ENCODE results near the gene PTPRN2. TPM values are rescaled to one million over a fixed set of nuclear protein-coding genes. Genes with fewer than 3 reads are reported as not detected.

Gene PTPRN2
- polyA plus RNA-seq, 1 of the 3 experiments (the other 2 are of a cell fraction): 4.0 TPM

GRCh38 chr7:158606671-158607424 is 19.2 kb upstream of the PTPRN2 start:
- Histone ChIP-seq H2AFZ (ENCODE audit: low read depth) (no peak overlapping the region), H3K4me3 (ENCODE audit: low read depth in 2 of 2, low read length in 1 of 2) (no peak overlapping the region), H3F3A (replicated peaks; ENCODE audit: insufficient read depth) (no peaks in the 10 kb centered on the region), H3K36me3 (replicated peaks in 1 of 2; ENCODE audit: control insufficient read depth in 1 of 2, insufficient read depth in 2 of 2, low read length in 1 of 2) (peaks cover 3% of the 10 kb centered on the region in 2 experiments), H4K20me1 (ENCODE audit: insufficient read depth) (no peaks in the 10 kb centered on the region), H3K27me3 (ENCODE audit: insufficient read depth) (no peaks in the 10 kb centered on the region), H3K9ac (no peak overlapping the region), H3K9me3 (no peaks in the 10 kb centered on the region), H3K27ac (ENCODE audit: low read depth in 2 of 2, low read length in 1 of 2) (no peak overlapping the region), H3K79me2 (ENCODE audit: insufficient read depth) (no peaks in the 10 kb centered on the region), H3K4me1 (ENCODE audit: control insufficient read depth in 1 of 2, insufficient read depth in 2 of 2, low read depth in 1 of 2, low read length in 1 of 2) (no peaks in the 10 kb centered on the region; a peak in 1 of 4 replicates), H3K9me2 (no peaks in the 10 kb centered on the region), H3K4me2 (no peak overlapping the region)
- DNase-seq: no peak
- ChIA-PET CTCF (interaction anchor here (0.9 kb wide), 1 partner anchor 41 kb away, joined by 3 read pairs; no protein-coding TSS in a partner anchor), POLR2A (no interaction called here)
- 97% methylated on average over 18 of the region's 18 CpGs for WGBS (ENCODE audit: low lambda C conversion rate)
- TF ChIP-seq TAF1 (IDR thresholded peaks at IDR 0.05; ENCODE audit: borderline replicate concordance, low read depth, low read length) (no peak), MXI1 (IDR thresholded peaks at IDR 0.05; ENCODE audit: low read depth, low read length) (no peak), USF2 (IDR thresholded peaks at IDR 0.05; ENCODE audit: borderline replicate concordance, low read depth, low read length) (no peak), GATA2 (CRISPR knock-in tag; IDR thresholded peaks at IDR 0.05) (no peak), EZH2phosphoT487 (IDR thresholded peaks at IDR 0.05; ENCODE audit: borderline replicate concordance, low read depth) (no peak), CTCF (IDR thresholded peaks at IDR 0.05) (no peak), FOXJ3 (CRISPR knock-in tag; IDR thresholded peaks at IDR 0.05) (no peak), POLR2AphosphoS5 (IDR thresholded peaks at IDR 0.05; ENCODE audit: low read depth, low read length) (no peak), IRF3 (IDR thresholded peaks at IDR 0.05; ENCODE audit: low read depth, low read length) (no peak), RFX5 (IDR thresholded peaks at IDR 0.05; ENCODE audit: low read length) (no peak), ZBTB33 (IDR thresholded peaks at IDR 0.05; ENCODE audit: borderline replicate concordance, low read depth) (no peak), TEAD4 (IDR thresholded peaks at IDR 0.05; ENCODE audit: borderline replicate concordance, insufficient read depth) (no peak), EP300 (IDR thresholded peaks at IDR 0.05; ENCODE audit: borderline replicate concordance in 1 of 2, low read depth in 1 of 2, low read length in 1 of 2) (no peak), YY1 (IDR thresholded peaks at IDR 0.05; ENCODE audit: low read depth) (no peak), NFIC (IDR thresholded peaks at IDR 0.05; ENCODE audit: borderline replicate concordance) (no peak), ELF1 (IDR thresholded peaks at IDR 0.05) (no peak), SIN3A (IDR thresholded peaks at IDR 0.05; ENCODE audit: borderline replicate concordance, low read depth, low read length) (no peak), TCF12 (IDR thresholded peaks at IDR 0.05) (no peak), USF1 (IDR thresholded peaks at IDR 0.05; ENCODE audit: borderline replicate concordance, low read depth) (no peak), JUND (IDR thresholded peaks at IDR 0.05) (no peak)
